Transverse colon (tissue), 3 donors: ENCODE results near the gene FXYD6.

Experiments used
- POLR2A ChIP-seq: fragments of 450-650 bp; IDR thresholded peaks from one replicate; pipeline ENCODE4 v1.6.1; 2016; ENCODE audit warnings: antibody characterized with exemption, mild to moderate bottlenecking, moderate library complexity
- POLR2AphosphoS5 ChIP-seq, 3 donors: sonication (generic); formaldehyde crosslinking; IDR thresholded peaks; one replicate each; pipeline ENCODE4 v1.6.1; 2016; ENCODE audit warnings: antibody characterized with exemption in 3 of 3

DNA sequence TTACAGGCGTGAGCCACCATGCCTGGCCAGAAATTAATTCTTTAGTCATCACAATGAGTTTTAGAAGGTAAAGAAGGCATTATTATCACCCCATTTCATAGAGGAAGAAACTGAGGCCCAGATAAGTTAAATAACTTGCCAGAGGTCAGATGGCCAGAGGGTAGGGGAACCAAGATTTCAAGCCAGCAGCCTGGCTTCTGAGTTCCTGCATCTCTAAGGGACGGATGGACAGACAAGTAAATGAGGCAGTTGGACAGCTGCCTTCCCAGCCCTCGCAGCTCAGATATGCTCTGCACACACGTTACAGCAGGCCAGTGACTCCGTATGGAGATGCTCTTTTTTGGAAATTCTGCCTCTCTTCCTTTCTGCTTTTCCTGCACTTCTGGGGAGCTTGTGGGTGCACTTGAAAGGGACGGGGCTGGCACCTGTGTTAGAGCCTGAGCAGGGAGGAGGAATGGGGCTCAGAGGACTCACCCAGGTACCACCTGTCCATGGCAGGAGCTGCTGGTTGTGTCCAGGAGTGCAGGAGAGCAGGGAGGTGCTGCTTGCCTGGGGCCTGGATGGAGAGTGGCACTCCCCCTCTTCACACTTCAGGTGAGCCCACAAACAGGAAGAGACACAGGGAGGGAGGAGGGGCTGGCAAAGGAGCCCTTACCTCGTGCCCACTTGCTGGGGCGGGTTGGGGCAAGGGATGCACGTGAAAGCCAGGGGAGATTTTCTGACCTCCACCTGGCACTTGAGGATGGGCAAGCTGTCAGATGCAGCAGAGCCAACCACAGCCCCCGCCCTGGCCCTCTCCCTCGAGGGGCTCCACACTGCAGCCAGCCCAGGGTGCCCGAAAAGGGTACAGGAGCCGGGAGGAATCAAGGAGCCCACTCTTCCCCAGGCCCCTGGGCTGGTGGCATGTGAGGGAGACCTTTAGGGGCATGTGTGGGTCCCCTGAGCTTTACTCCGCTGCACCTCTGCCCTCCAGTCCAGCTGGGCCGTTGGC, 48.6 kb downstream of the FXYD6 start:
- TF ChIP-seq POLR2AphosphoS5 (IDR thresholded peaks at IDR 0.05), result no peak
- TF ChIP-seq POLR2A, result no peak
